Astrocyte (in vitro differentiated cells and primary cell): ENCODE measurements around the gene PLOD1. TPM values are rescaled to one million over a fixed set of nuclear protein-coding genes. Genes with fewer than 3 reads are reported as not detected.

Experiments
- DNase-seq: peaks from one replicate; pipeline ENCODE4 v3.0.0-alpha.2; 2010; ENCODE audit warnings: low read depth
- FAIRE-seq: peaks from 2 replicates; lab custom pipeline; 2011; peaks lifted over from hg19 to GRCh38; lab: Jason Lieb, UNC
- H2AFZ ChIP-seq: 2 replicates; pipeline ENCODE4 v1.6.0; 2012; ENCODE audit warnings: low read depth, low read length, inconsistent platforms
- H3K27ac ChIP-seq: 2 replicates; pipeline ENCODE4 v1.5.1; 2011; ENCODE audit warnings: low read depth, low read length, inconsistent platforms
- H3K27me3 ChIP-seq: 2 replicates; pipeline ENCODE4 v1.6.0; 2011; ENCODE audit warnings: low read length, inconsistent platforms; ENCODE audit not compliant: insufficient read depth
- H3K36me3 ChIP-seq: 2 replicates; pipeline ENCODE4 v1.5.1; 2011; ENCODE audit warnings: low read length, inconsistent platforms; ENCODE audit not compliant: insufficient read depth
- H3K4me1 ChIP-seq: 2 replicates; pipeline ENCODE4 v1.5.1; 2011; ENCODE audit warnings: low read length, inconsistent platforms; ENCODE audit not compliant: insufficient read depth
- H3K4me2 ChIP-seq: 2 replicates; pipeline ENCODE4 v1.6.0; 2012; ENCODE audit warnings: low read length, inconsistent platforms
- H3K4me3 ChIP-seq: 2 replicates; pipeline ENCODE4 v1.5.1; 2011; ENCODE audit warnings: low read depth, mild to moderate bottlenecking, low read length, inconsistent platforms; ENCODE audit not compliant: insufficient read depth
- H3K79me2 ChIP-seq: 2 replicates; pipeline ENCODE4 v1.6.0; 2012; ENCODE audit warnings: mild to moderate bottlenecking, low read length, inconsistent platforms; ENCODE audit not compliant: insufficient read depth
- H3K9ac ChIP-seq: 2 replicates; pipeline ENCODE4 v1.6.0; 2012; ENCODE audit warnings: mild to moderate bottlenecking, low read length, inconsistent platforms
- H3K9me3 ChIP-seq: 2 replicates; pipeline ENCODE4 v1.5.1; 2012; ENCODE audit warnings: low read depth, mild to moderate bottlenecking, low read length, inconsistent platforms; ENCODE audit not compliant: insufficient read depth
- H4K20me1 ChIP-seq: 2 replicates; pipeline ENCODE4 v1.6.0; 2012; ENCODE audit warnings: low read length, inconsistent platforms; ENCODE audit not compliant: insufficient read depth
- H3K27ac Mint-ChIP-seq: one replicate; pipeline ENCODE4 v1.8.0; 2021; ENCODE audit warnings: mild to moderate bottlenecking, mixed read lengths; ENCODE audit not compliant: unreplicated experiment
- H3K27me3 Mint-ChIP-seq: one replicate; pipeline ENCODE4 v1.8.0; 2021; ENCODE audit warnings: low read depth, mixed read lengths; ENCODE audit not compliant: unreplicated experiment
- H3K36me3 Mint-ChIP-seq: one replicate; pipeline ENCODE4 v1.8.0; 2021; ENCODE audit warnings: low read depth, mixed read lengths; ENCODE audit not compliant: unreplicated experiment
- H3K4me1 Mint-ChIP-seq: one replicate; pipeline ENCODE4 v1.8.0; 2021; ENCODE audit warnings: low read depth, mixed read lengths; ENCODE audit not compliant: unreplicated experiment
- H3K4me3 Mint-ChIP-seq: one replicate; pipeline ENCODE4 v1.8.0; 2021; ENCODE audit warnings: mild to moderate bottlenecking, moderate library complexity, mixed read lengths; ENCODE audit not compliant: unreplicated experiment
- H3K9me3 Mint-ChIP-seq: one replicate; pipeline ENCODE4 v1.8.0; 2021; ENCODE audit warnings: mild to moderate bottlenecking, mixed read lengths; ENCODE audit not compliant: unreplicated experiment
- EZH2 ChIP-seq: IDR thresholded peaks from 2 replicates; pipeline ENCODE4 v1.6.1; 2012; ENCODE audit warnings: mild to moderate bottlenecking, low read length, inconsistent platforms; ENCODE audit not compliant: insufficient read depth
- total RNA-seq: library from RNA; stranded (reverse); gene quantifications from 2 replicates; pipeline ENCODE4 v1.2.1, GENCODE V29; 2021
- TF ChIP-seq, protein P1 (sequence below): IDR thresholded peaks from 2 replicates; pipeline ENCODE4 v1.5.1; 2011; ENCODE audit warnings: low read depth, mild to moderate bottlenecking, inconsistent platforms, low read length, moderate library complexity; ENCODE audit not compliant: insufficient read depth

Gene PLOD1
- total RNA-seq, 1 donor from 2014 or later = 375 TPM

DNA sequence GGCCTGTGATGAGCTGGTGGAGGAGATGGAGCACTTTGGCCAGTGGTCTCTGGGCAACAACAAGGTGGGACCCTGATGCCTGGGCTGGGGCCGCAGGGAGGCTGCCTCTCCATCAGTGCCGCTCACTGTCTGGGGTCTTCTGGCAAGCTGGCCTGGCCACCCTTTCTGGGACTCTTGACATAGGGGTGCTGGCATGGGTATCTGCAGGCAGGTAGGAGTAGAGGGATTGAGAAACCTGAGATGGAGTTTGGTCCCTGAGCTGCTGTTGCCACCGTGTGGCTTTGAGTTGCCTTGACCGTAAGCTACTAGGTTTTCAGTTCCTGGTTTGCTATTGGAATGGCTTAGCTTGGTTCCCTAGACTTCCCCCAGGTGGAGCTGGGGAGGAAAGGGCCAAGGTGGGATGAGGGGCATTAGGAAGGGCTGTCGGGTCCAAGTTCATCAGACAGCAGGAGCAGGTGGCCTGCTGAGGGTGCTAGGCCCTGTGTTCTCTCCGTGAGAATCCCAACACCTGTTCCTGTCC lies 32.6 kb downstream of the PLOD1 start:
- no peak overlapping the region for H3K4me2 ChIP-seq
- no peak overlapping the region for H3K27ac Mint-ChIP-seq
- H3K36me3 Mint-ChIP-seq = peaks cover 15% of the 10 kb centered on the region
- H3K4me3 Mint-ChIP-seq = no peak overlapping the region
- H3K27me3 ChIP-seq = no peaks in the 10 kb centered on the region
- no peak for DNase-seq
- H3K4me3 ChIP-seq = no peak overlapping the region
- FAIRE-seq = no peak
- H3K9me3 Mint-ChIP-seq = no peaks in the 10 kb centered on the region
- no peaks in the 10 kb centered on the region for H3K79me2 ChIP-seq
- H3K27ac ChIP-seq = no peak overlapping the region
- H3K4me1 ChIP-seq = no peaks in the 10 kb centered on the region
- H3K9me3 ChIP-seq = no peaks in the 10 kb centered on the region
- no peak overlapping the region for H3K9ac ChIP-seq
- no peaks in the 10 kb centered on the region for H3K27me3 Mint-ChIP-seq
- no peaks in the 10 kb centered on the region for H3K4me1 Mint-ChIP-seq
- peaks cover 28% of the 10 kb centered on the region for H4K20me1 ChIP-seq
- TF ChIP-seq EZH2 = no peak
- TF ChIP-seq, protein P1, sequence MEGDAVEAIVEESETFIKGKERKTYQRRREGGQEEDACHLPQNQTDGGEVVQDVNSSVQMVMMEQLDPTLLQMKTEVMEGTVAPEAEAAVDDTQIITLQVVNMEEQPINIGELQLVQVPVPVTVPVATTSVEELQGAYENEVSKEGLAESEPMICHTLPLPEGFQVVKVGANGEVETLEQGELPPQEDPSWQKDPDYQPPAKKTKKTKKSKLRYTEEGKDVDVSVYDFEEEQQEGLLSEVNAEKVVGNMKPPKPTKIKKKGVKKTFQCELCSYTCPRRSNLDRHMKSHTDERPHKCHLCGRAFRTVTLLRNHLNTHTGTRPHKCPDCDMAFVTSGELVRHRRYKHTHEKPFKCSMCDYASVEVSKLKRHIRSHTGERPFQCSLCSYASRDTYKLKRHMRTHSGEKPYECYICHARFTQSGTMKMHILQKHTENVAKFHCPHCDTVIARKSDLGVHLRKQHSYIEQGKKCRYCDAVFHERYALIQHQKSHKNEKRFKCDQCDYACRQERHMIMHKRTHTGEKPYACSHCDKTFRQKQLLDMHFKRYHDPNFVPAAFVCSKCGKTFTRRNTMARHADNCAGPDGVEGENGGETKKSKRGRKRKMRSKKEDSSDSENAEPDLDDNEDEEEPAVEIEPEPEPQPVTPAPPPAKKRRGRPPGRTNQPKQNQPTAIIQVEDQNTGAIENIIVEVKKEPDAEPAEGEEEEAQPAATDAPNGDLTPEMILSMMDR = peak; percentile 13
- no peak overlapping the region for H2AFZ ChIP-seq
- H3K36me3 ChIP-seq = peaks cover 30% of the 10 kb centered on the region

DNA sequence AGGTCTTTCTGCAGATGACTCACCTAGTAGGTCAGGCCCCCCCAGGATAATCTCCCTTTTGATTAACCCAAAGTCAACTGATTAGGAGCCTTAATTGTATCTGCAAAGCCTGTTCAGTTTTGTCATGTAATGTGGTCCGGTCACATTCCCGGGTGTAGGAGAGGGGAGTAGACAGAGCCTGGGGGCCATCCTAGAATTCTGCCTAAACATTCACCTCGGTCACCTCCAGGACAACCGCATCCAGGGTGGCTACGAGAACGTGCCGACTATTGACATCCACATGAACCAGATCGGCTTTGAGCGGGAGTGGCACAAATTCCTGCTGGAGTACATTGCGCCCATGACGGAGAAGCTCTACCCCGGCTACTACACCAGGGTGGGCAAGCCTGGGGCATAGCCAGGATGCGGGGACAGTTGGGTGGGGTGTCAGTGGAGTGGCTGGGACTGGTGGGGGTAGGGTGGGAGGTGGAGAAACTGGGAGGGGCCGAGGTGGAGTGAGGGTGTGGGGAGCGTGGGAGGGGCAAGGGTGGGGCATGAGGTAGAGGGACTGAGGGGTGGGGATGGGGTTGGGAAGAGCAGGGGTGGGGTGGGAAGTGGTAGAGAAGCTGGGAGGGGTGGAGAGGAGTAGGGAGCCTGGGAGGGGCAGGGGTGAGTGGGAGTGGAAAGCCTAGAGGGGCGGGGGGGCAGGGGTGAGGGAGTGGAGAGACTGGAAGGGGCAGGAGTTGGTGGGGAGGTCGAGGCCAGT lies 36.1 kb downstream of the PLOD1 start:
- Histone ChIP-seq H3K9me3 (no peaks in the 10 kb centered on the region), H3K4me1 (no peaks in the 10 kb centered on the region), H3K4me3 (no peak overlapping the region), H4K20me1 (peaks cover 19% of the 10 kb centered on the region), H3K4me2 (no peak overlapping the region), H3K27me3 (no peaks in the 10 kb centered on the region), H2AFZ (no peak overlapping the region), H3K36me3 (peaks cover 27% of the 10 kb centered on the region), H3K27ac (no peak overlapping the region), H3K79me2 (no peaks in the 10 kb centered on the region), H3K9ac (no peak overlapping the region)
- Mint-ChIP-seq H3K36me3 (peaks cover 26% of the 10 kb centered on the region), H3K27me3 (no peaks in the 10 kb centered on the region), H3K27ac (no peak overlapping the region), H3K9me3 (no peaks in the 10 kb centered on the region), H3K4me1 (no peaks in the 10 kb centered on the region), H3K4me3 (no peak overlapping the region)
- TF ChIP-seq, protein P1 = no peak
- no peak for TF ChIP-seq EZH2
- DNase-seq (no peak), FAIRE-seq (no peak)

- Histone ChIP-seq H3K36me3 (peaks cover 10% of the 10 kb centered on the region), H3K4me3 (no peak overlapping the region), H3K9ac (no peak overlapping the region), H2AFZ (no peak overlapping the region), H3K79me2 (peaks cover 23% of the 10 kb centered on the region), H3K27me3 (no peaks in the 10 kb centered on the region), H3K9me3 (no peaks in the 10 kb centered on the region), H4K20me1 (peaks cover 13% of the 10 kb centered on the region), H3K4me2 (no peak overlapping the region), H3K4me1 (peaks cover 14% of the 10 kb centered on the region), H3K27ac (no peak overlapping the region)
- no peak for FAIRE-seq
- no peaks in the 10 kb centered on the region for H3K27me3 Mint-ChIP-seq
- no peaks in the 10 kb centered on the region for H3K9me3 Mint-ChIP-seq
- H3K4me1 Mint-ChIP-seq = peaks cover 14% of the 10 kb centered on the region
- H3K36me3 Mint-ChIP-seq = peaks cover 11% of the 10 kb centered on the region
- no peak for TF ChIP-seq EZH2
- TF ChIP-seq, protein P1 = no peak
- H3K4me3 Mint-ChIP-seq = no peak overlapping the region
- H3K27ac Mint-ChIP-seq = no peak overlapping the region
- DNase-seq = no peak
These were observed 43.1 kb downstream of the PLOD1 start for GRCh38 chr1:11977625-11978024.
